ENCODE data around the gene STPG3. TPM values are rescaled to one million over a fixed set of nuclear protein-coding genes. Genes with fewer than 3 reads are reported as not detected.

The STPG3 gene
- total and polyA plus RNA-seq, 2 of the 13 experiments (the other 11 are each of a cell fraction or from before 2014, with no cell fraction given) = not detected

- TF ChIP-seq, protein P1, sequence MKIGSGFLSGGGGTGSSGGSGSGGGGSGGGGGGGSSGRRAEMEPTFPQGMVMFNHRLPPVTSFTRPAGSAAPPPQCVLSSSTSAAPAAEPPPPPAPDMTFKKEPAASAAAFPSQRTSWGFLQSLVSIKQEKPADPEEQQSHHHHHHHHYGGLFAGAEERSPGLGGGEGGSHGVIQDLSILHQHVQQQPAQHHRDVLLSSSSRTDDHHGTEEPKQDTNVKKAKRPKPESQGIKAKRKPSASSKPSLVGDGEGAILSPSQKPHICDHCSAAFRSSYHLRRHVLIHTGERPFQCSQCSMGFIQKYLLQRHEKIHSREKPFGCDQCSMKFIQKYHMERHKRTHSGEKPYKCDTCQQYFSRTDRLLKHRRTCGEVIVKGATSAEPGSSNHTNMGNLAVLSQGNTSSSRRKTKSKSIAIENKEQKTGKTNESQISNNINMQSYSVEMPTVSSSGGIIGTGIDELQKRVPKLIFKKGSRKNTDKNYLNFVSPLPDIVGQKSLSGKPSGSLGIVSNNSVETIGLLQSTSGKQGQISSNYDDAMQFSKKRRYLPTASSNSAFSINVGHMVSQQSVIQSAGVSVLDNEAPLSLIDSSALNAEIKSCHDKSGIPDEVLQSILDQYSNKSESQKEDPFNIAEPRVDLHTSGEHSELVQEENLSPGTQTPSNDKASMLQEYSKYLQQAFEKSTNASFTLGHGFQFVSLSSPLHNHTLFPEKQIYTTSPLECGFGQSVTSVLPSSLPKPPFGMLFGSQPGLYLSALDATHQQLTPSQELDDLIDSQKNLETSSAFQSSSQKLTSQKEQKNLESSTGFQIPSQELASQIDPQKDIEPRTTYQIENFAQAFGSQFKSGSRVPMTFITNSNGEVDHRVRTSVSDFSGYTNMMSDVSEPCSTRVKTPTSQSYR (CRISPR knock-in tag; IDR thresholded peaks at IDR 0.05; ENCODE audit: borderline replicate concordance) = no peak
- no peak for TF ChIP-seq ZNF232 (CRISPR knock-in tag; IDR thresholded peaks at IDR 0.05; ENCODE audit: borderline replicate concordance)
- TF ChIP-seq, protein P2, sequence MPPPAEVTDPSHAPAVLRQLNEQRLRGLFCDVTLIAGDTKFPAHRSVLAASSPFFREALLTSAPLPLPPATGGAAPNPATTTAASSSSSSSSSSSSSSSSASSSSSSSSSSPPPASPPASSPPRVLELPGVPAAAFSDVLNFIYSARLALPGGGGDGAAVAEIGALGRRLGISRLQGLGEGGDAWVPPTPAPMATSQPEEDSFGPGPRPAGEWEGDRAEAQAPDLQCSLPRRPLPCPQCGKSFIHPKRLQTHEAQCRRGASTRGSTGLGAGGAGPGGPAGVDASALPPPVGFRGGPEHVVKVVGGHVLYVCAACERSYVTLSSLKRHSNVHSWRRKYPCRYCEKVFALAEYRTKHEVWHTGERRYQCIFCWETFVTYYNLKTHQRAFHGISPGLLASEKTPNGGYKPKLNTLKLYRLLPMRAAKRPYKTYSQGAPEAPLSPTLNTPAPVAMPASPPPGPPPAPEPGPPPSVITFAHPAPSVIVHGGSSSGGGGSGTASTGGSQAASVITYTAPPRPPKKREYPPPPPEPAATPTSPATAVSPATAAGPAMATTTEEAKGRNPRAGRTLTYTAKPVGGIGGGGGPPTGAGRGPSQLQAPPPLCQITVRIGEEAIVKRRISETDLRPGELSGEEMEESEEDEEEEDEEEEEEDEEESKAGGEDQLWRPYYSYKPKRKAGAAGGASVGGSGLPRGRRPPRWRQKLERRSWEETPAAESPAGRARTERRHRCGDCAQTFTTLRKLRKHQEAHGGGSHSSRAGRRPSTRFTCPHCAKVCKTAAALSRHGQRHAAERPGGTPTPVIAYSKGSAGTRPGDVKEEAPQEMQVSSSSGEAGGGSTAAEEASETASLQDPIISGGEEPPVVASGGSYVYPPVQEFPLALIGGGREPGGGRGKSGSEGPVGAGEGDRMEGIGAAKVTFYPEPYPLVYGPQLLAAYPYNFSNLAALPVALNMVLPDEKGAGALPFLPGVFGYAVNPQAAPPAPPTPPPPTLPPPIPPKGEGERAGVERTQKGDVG (CRISPR knock-in tag; IDR thresholded peaks at IDR 0.05; ENCODE audit: borderline replicate concordance) = no peak
- peak; percentile 93 for TF ChIP-seq HNRNPLL (IDR thresholded peaks at IDR 0.05; ENCODE audit: low read depth, low read length, poor library complexity, severe bottlenecking)
- no peak for TF ChIP-seq NR2F6 (IDR thresholded peaks at IDR 0.05)
- peak; percentile 45; the same call in 1 of the 2 replicates for TF ChIP-seq NR2F6 (CRISPR knock-in tag; IDR thresholded peaks at IDR 0.05)
- no peak for TF ChIP-seq CENPBD1 (CRISPR knock-in tag; IDR thresholded peaks at IDR 0.05; ENCODE audit: borderline replicate concordance, low read depth)
- TF ChIP-seq, protein P3, sequence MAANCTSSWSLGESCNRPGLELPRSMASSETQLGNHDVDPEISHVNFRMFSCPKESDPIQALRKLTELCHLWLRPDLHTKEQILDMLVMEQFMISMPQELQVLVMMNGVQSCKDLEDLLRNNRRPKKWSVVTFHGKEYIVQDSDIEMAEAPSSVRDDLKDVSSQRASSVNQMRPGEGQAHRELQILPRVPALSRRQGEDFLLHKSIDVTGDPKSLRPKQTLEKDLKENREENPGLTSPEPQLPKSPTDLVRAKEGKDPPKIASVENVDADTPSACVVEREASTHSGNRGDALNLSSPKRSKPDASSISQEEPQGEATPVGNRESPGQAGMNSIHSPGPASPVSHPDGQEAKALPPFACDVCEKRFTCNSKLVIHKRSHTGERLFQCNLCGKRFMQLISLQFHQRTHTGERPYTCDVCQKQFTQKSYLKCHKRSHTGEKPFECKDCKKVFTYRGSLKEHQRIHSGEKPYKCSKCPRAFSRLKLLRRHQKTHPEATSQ (CRISPR knock-in tag; IDR thresholded peaks at IDR 0.05; ENCODE audit: borderline replicate concordance) = 0 out of 2 replicates have a peak, but pooled peaks have one; percentile 24
- peak; percentile 78; the same call in 1 of the 2 replicates for TF ChIP-seq ZNF598 (CRISPR knock-in tag; IDR thresholded peaks at IDR 0.05; ENCODE audit: borderline replicate concordance)
- TF ChIP-seq HNRNPK (IDR thresholded peaks at IDR 0.05; ENCODE audit: low read depth, low read length, poor library complexity, severe bottlenecking) = peak; percentile 41
- peak; percentile 31 for TF ChIP-seq FOXA3 (CRISPR knock-in tag; IDR thresholded peaks at IDR 0.05)
- TF ChIP-seq SMC3 (IDR thresholded peaks at IDR 0.05; ENCODE audit: low read length) = no peak
- TF ChIP-seq SAFB2 (CRISPR knock-in tag; IDR thresholded peaks at IDR 0.05; ENCODE audit: borderline replicate concordance, low read depth) = peak; percentile 73
- TF ChIP-seq UBTF (CRISPR knock-in tag; IDR thresholded peaks at IDR 0.05) = peak; percentile 99
- TF ChIP-seq, protein P4, sequence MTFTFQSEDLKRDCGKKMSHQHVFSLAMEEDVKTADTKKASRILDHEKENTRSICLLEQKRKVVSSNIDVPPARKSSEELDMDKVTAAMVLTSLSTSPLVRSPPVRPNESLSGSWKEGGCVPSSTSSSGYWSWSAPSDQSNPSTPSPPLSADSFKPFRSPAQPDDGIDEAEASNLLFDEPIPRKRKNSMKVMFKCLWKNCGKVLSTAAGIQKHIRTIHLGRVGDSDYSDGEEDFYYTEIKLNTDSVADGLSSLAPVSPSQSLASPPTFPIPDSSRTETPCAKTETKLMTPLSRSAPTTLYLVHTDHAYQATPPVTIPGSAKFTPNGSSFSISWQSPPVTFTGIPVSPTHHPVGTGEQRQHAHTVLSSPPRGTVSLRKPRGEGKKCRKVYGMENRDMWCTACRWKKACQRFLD (CRISPR knock-in tag; IDR thresholded peaks at IDR 0.05; ENCODE audit: borderline replicate concordance) = peak; percentile 72; the same call in 1 of the 2 replicates
- TF ChIP-seq ZNF792 (CRISPR knock-in tag; IDR thresholded peaks at IDR 0.05) = 0 out of 2 replicates have a peak, but pooled peaks have one; percentile 57
- TF ChIP-seq AKAP8 (CRISPR knock-in tag; IDR thresholded peaks at IDR 0.05) = peak; percentile 81
Observed at GRCh38 chr9:137240318-137240840, 10.7 kb upstream of the STPG3 start (continued).

Measured in HepG2 (cell line).